Thymus (tissue), 11 donors: Measurements from ENCODE around the gene SPG7. TPM values are rescaled to one million over a fixed set of nuclear protein-coding genes. Genes with fewer than 3 reads are reported as not detected.

Experiments used
- DNase-seq, 9 donors: peaks; one replicate each; pipeline ENCODE4 v3.0.0-alpha.2; 2013; ENCODE audit warnings: low spot score in 9 of 9, low read depth in 6 of 9, missing footprints in 1 of 9
- H3K27ac ChIP-seq, 2 donors: one replicate each; pipeline ENCODE4 v1.5.1; 2013; ENCODE audit warnings: control low read depth in 1 of 2, low read depth in 1 of 2, low read length in 1 of 2, mild to moderate bottlenecking in 1 of 2, moderate library complexity in 1 of 2
- H3K27me3 ChIP-seq, 2 donors: one replicate each; pipeline ENCODE4 v1.5.1; 2013; ENCODE audit warnings: low read length in 1 of 2; ENCODE audit not compliant: control insufficient read depth in 2 of 2, insufficient read depth in 1 of 2
- H3K36me3 ChIP-seq, 2 donors: one replicate each; pipeline ENCODE4 v1.5.1; 2013; ENCODE audit warnings: low read length in 1 of 2, mild to moderate bottlenecking in 1 of 2, moderate library complexity in 1 of 2; ENCODE audit not compliant: control insufficient read depth in 2 of 2, insufficient read depth in 2 of 2
- H3K4me1 ChIP-seq, 2 donors: one replicate each; pipeline ENCODE4 v1.5.1; 2013; ENCODE audit warnings: low read length in 2 of 2; ENCODE audit not compliant: control insufficient read depth in 2 of 2, insufficient read depth in 2 of 2
- H3K4me3 ChIP-seq, 2 donors: one replicate each; pipeline ENCODE4 v1.5.1; 2013; ENCODE audit warnings: low read length in 2 of 2, control low read depth in 1 of 2, mild to moderate bottlenecking in 1 of 2
- H3K9me3 ChIP-seq, 2 donors: one replicate each; pipeline ENCODE4 v1.5.1; 2013; ENCODE audit warnings: low read length in 1 of 2, mild to moderate bottlenecking in 1 of 2; ENCODE audit not compliant: control insufficient read depth in 2 of 2, insufficient read depth in 1 of 2
- WGBS: extraction: QIAGEN DNeasy Blood & Tissue Kit; methylation state at CpG from one replicate; pipeline ENCODE4 v1.1.7; 2013; 5-methylcytosine and 5-hydroxymethylcytosine counted together
- polyA plus RNA-seq: library from polyadenylated mRNA; stranded (reverse); fragments of 200-250 nt; gene quantifications from one replicate; pipeline ENCODE4 v1.2.3, GENCODE V29; 2013
- total RNA-seq: library from RNA; stranded (reverse); fragments of 120-200 nt; gene quantifications from one replicate; pipeline ENCODE4 v1.2.4, GENCODE V29; 2013
- donor health status: healthy.

The SPG7 gene
- total and polyA plus RNA-seq, 2 donors = 51.9 to 164 TPM

GRCh38 chr16:89536371-89536770 lies 28.2 kb downstream of the SPG7 start:
- Histone ChIP-seq H3K4me1 (peaks cover 18 to 26% of the 10 kb centered on the region in 2 donors), H3K36me3 (peaks cover 62 to 70% of the 10 kb centered on the region in 2 donors), H3K27ac (no peak overlapping the region), H3K27me3 (no peaks in the 10 kb centered on the region), H3K4me3 (no peak overlapping the region), H3K9me3 (no peaks in the 10 kb centered on the region)
- 96% methylated on average over 21 of the region's 24 CpGs for WGBS
- no peak for DNase-seq

- DNase-seq = no peak
- Histone ChIP-seq H3K36me3 (peaks cover 60 to 67% of the 10 kb centered on the region in 2 donors), H3K27ac (no peak overlapping the region), H3K4me3 (no peak overlapping the region), H3K27me3 (no peaks in the 10 kb centered on the region), H3K9me3 (no peaks in the 10 kb centered on the region), H3K4me1 (peaks cover 18 to 26% of the 10 kb centered on the region in 2 donors)
- 98% methylated on average over 36 of the region's 36 CpGs for WGBS
Measured at GRCh38 chr16:89536886-89537548, 28.8 kb downstream of the SPG7 start.

- Histone ChIP-seq H3K27me3 (no peaks in the 10 kb centered on the region), H3K9me3 (no peaks in the 10 kb centered on the region), H3K36me3 (peaks cover 56 to 62% of the 10 kb centered on the region in 2 donors), H3K4me3 (no peak overlapping the region), H3K27ac (no peak overlapping the region), H3K4me1 (peaks cover 18 to 26% of the 10 kb centered on the region in 2 donors)
- 98% methylated on average over 7 of the region's 7 CpGs for WGBS
- DNase-seq = no peak
Measured at GRCh38 chr16:89537549-89537925, 29.3 kb downstream of the SPG7 start.

- no peak for DNase-seq
- WGBS = over 99% methylated on average over 12 of the region's 12 CpGs
- Histone ChIP-seq H3K27me3 (no peaks in the 10 kb centered on the region), H3K36me3 (peaks cover 52 to 59% of the 10 kb centered on the region in 2 donors), H3K4me3 (no peak overlapping the region), H3K27ac (no peak overlapping the region), H3K9me3 (no peaks in the 10 kb centered on the region), H3K4me1 (peaks cover 18 to 24% of the 10 kb centered on the region in 2 donors)
Measured at GRCh38 chr16:89538286-89538685, 30.1 kb downstream of the SPG7 start.

GRCh38 chr16:89540557-89540956 lies 32.4 kb downstream of the SPG7 start:
- Histone ChIP-seq H3K27me3 (no peaks in the 10 kb centered on the region), H3K9me3 (no peaks in the 10 kb centered on the region), H3K36me3 (peaks cover 47 to 57% of the 10 kb centered on the region in 2 donors), H3K27ac (no peak overlapping the region), H3K4me1 (peaks cover 0 to 2% of the 10 kb centered on the region in 2 donors), H3K4me3 (no peak overlapping the region)
- DNase-seq = no peak
- WGBS = 93% methylated on average over 13 of the region's 13 CpGs

GRCh38 chr16:89541792-89542191 lies 33.6 kb downstream of the SPG7 start:
- no peaks in the 10 kb centered on the region for H3K9me3 ChIP-seq
- DNase-seq = no peak
- no peaks in the 10 kb centered on the region for H3K4me1 ChIP-seq
- H3K4me3 ChIP-seq = no peak overlapping the region
- 98% methylated on average over 21 of the region's 21 CpGs for WGBS
- H3K36me3 ChIP-seq = peaks cover 50 to 62% of the 10 kb centered on the region in 2 donors
- no peaks in the 10 kb centered on the region for H3K27me3 ChIP-seq
- H3K27ac ChIP-seq = no peak overlapping the region

- 96% methylated on average over 11 of the region's 11 CpGs for WGBS
- no peak overlapping the region for H3K4me3 ChIP-seq
- no peak for DNase-seq
- peaks cover 5 to 9% of the 10 kb centered on the region in 2 donors for H3K4me1 ChIP-seq
- peaks cover 53 to 60% of the 10 kb centered on the region in 2 donors for H3K36me3 ChIP-seq
- H3K27me3 ChIP-seq = no peaks in the 10 kb centered on the region
- no peak overlapping the region for H3K27ac ChIP-seq
- H3K9me3 ChIP-seq = no peaks in the 10 kb centered on the region
Measured at GRCh38 chr16:89544113-89544512, 35.9 kb downstream of the SPG7 start.

- no peaks in the 10 kb centered on the region for H3K9me3 ChIP-seq
- WGBS = 96% methylated on average over 13 of the region's 13 CpGs
- no peak overlapping the region for H3K27ac ChIP-seq
- no peak for DNase-seq
- peaks cover 5 to 15% of the 10 kb centered on the region in 2 donors for H3K4me1 ChIP-seq
- peaks cover 59 to 62% of the 10 kb centered on the region in 2 donors for H3K36me3 ChIP-seq
- no peak overlapping the region for H3K4me3 ChIP-seq
- H3K27me3 ChIP-seq = no peaks in the 10 kb centered on the region
Measured at GRCh38 chr16:89544713-89545043, 36.5 kb downstream of the SPG7 start.

GRCh38 chr16:89545044-89545830 lies 37.0 kb downstream of the SPG7 start:
- no peaks in the 10 kb centered on the region for H3K27me3 ChIP-seq
- H3K4me3 ChIP-seq = no peak overlapping the region
- H3K36me3 ChIP-seq = peaks cover 63% of the 10 kb centered on the region in 2 donors
- whole genome bisulfite sequencing = 99% methylated on average over 17 of the region's 17 CpGs
- no peaks in the 10 kb centered on the region for H3K9me3 ChIP-seq
- no peak overlapping the region for H3K27ac ChIP-seq
- no peak for DNase-seq
- H3K4me1 ChIP-seq = peaks cover 5 to 16% of the 10 kb centered on the region in 2 donors
